Kidney glomerular epithelial cell (primary cell): ENCODE measurements around the gene ZNF486.
"Not testable (repeated sequence)": the region's sequence is repeated elsewhere in the genome, so short reads cannot be mapped to it uniquely, and the experiment has no call there.

Source experiments
- DNase-seq: peaks from one replicate; lab custom pipeline; 2025; lab: John Stamatoyannopoulos, UW

The ZNF486 gene

GRCh38 chr19:20167020-20167644, at the start of gene ZNF486:
Gene ZNF486, plus strand, starts transcription at chr19:20167214. Its CDS starts 117 bp downstream, at chr19:20167331.
- peak; percentile 87 for DNase-seq

- not testable (repeated sequence) for DNase-seq
These were observed 48.8 kb upstream of the ZNF486 start for GRCh38 chr19:20118064-20118839.

GRCh38 chr19:20124879-20125278, 42.1 kb upstream of the ZNF486 start:
- no peak for DNase-seq

GRCh38 chr19:20132933-20133332, 34.1 kb upstream of the ZNF486 start:
- not testable (repeated sequence) for DNase-seq

- not testable (repeated sequence) for DNase-seq
These were observed 29.3 kb upstream of the ZNF486 start for GRCh38 chr19:20137714-20138113.

- no peak for DNase-seq
These were observed 15.3 kb upstream of the ZNF486 start for GRCh38 chr19:20151617-20152145.

- not testable (repeated sequence) for DNase-seq
These were observed 14.5 kb upstream of the ZNF486 start for GRCh38 chr19:20152506-20152905.

- no peak for DNase-seq
These were observed 13.7 kb upstream of the ZNF486 start for GRCh38 chr19:20153281-20153680.

GRCh38 chr19:20154636-20155035, 12.4 kb upstream of the ZNF486 start:
- no peak for DNase-seq

- DNase-seq, result no peak
These were observed 4.2 kb upstream of the ZNF486 start for GRCh38 chr19:20162821-20163220.

- no peak for DNase-seq
These were observed 2.6 kb upstream of the ZNF486 start for GRCh38 chr19:20164456-20164855.

- DNase-seq, result no peak
These were observed 932 bp upstream of the ZNF486 start for GRCh38 chr19:20165971-20166592.

- DNase-seq, result no peak
These were observed 673 bp downstream of the ZNF486 start for GRCh38 chr19:20167651-20168122.

- no peak for DNase-seq
These were observed 4.3 kb downstream of the ZNF486 start for GRCh38 chr19:20171285-20171684.

- DNase-seq, result not testable (repeated sequence)
These were observed 8.8 kb downstream of the ZNF486 start for GRCh38 chr19:20175848-20176247.

- not testable (repeated sequence) for DNase-seq
These were observed 12.9 kb downstream of the ZNF486 start for GRCh38 chr19:20179956-20180355.

GRCh38 chr19:20182222-20182785, 15.3 kb downstream of the ZNF486 start:
- DNase-seq, result no peak

- no peak for DNase-seq
These were observed 19.2 kb downstream of the ZNF486 start for GRCh38 chr19:20186174-20186573.

GRCh38 chr19:20197747-20198146, 30.7 kb downstream of the ZNF486 start:
- DNase-seq, result no peak

- DNase-seq, result no peak
These were observed 42.0 kb downstream of the ZNF486 start for GRCh38 chr19:20209051-20209450.

- DNase-seq, result not testable (repeated sequence)
These were observed 47.4 kb downstream of the ZNF486 start for GRCh38 chr19:20214366-20214765.

GRCh38 chr19:20221605-20222004, 54.6 kb downstream of the ZNF486 start:
- DNase-seq, result not testable (repeated sequence)
